GM12878 (cell line): Measurements from ENCODE around the gene KCND3. TPM values are rescaled to one million over a fixed set of nuclear protein-coding genes. Genes with fewer than 3 reads are reported as not detected.

Experiments
- ATAC-seq: fragments of 200-7000 bp; cut with Tn5 transposase; 3 replicates; pipeline ENCODE4 v1.9.1; 2020; ENCODE audit warnings: mild to moderate bottlenecking, moderate library complexity
- BruUV-seq: library from RNA; stranded (reverse); fragments of 400-500 nt; replicated peaks from 2 replicates; lab custom pipeline; 2021; lab: Mats Ljungman, UMichigan
- CTCF ChIA-PET: fragments of 300-600 bp; sonication (Branson Sonifier 250); formaldehyde crosslinking; extraction: SDS; loops from one replicate; lab custom pipeline; 2021; ENCODE audit warnings: inconsistent platforms; lab: Yijun Ruan, JAX
- POLR2A ChIA-PET: fragments of 350-600 bp; formaldehyde crosslinking; extraction: SDS; loops from one replicate; lab custom pipeline; 2021; ENCODE audit warnings: inconsistent platforms; lab: Charles Lee
- RAD21 ChIA-PET: fragments of 300-600 bp; sonication (Branson Sonifier 250); formaldehyde crosslinking; loops from one replicate; lab custom pipeline; 2023; ENCODE audit warnings: antibody characterized with exemption; ENCODE audit not compliant: unreplicated experiment; lab: Charles Lee
- SMC1A ChIA-PET: fragments of 300-600 bp; sonication (Branson Sonifier 250); formaldehyde crosslinking; loops from one replicate; lab custom pipeline; 2023; ENCODE audit not compliant: unreplicated experiment, uncharacterized antibody; lab: Charles Lee
- DNase-seq: peaks from one replicate; pipeline ENCODE4 v3.0.0-alpha.2; 2011; ENCODE audit warnings: low read depth, low spot score
- FAIRE-seq: peaks from 3 replicates; lab custom pipeline; 2011; peaks lifted over from hg19 to GRCh38; lab: Jason Lieb, UNC
- H2AFZ ChIP-seq: 2 replicates; pipeline ENCODE4 v1.6.0; 2011; ENCODE audit warnings: low read depth, low read length, control low read depth; ENCODE audit not compliant: control insufficient read depth
- H3K27ac ChIP-seq: 2 replicates; pipeline ENCODE4 v1.5.1; 2011; ENCODE audit warnings: control low read depth; ENCODE audit not compliant: control insufficient read depth, insufficient read depth
- H3K27me3 ChIP-seq, 2 experiments: replicated peaks in 1 of 2; 2 replicates each; pipeline versions ENCODE4 v1.6.0 to v1.6.1; 2011; ENCODE audit warnings: low read length in 1 of 2; ENCODE audit not compliant: control insufficient read depth in 2 of 2, insufficient read depth in 2 of 2
- H3K36me3 ChIP-seq, 2 experiments: 2 replicates each; pipeline ENCODE4 v1.5.1; 2011; ENCODE audit warnings: low read length in 1 of 2; ENCODE audit not compliant: control insufficient read depth in 2 of 2, insufficient read depth in 2 of 2
- H3K4me1 ChIP-seq: 2 replicates; pipeline ENCODE4 v1.6.1; 2011; ENCODE audit warnings: mild to moderate bottlenecking, low read length, moderate library complexity, mixed read lengths; ENCODE audit not compliant: control insufficient read depth, insufficient read depth
- H3K4me2 ChIP-seq: 2 replicates; pipeline ENCODE4 v1.6.0; 2011; ENCODE audit warnings: control low read depth; ENCODE audit not compliant: control insufficient read depth, insufficient read depth
- H3K4me3 ChIP-seq: fragments of 200-600 bp; sonication (generic); 2 replicates; pipeline ENCODE4 v1.5.1; 2016
- H3K79me2 ChIP-seq: 2 replicates; pipeline ENCODE4 v1.6.0; 2011; ENCODE audit warnings: low read length; ENCODE audit not compliant: control insufficient read depth, insufficient read depth
- H3K9ac ChIP-seq: 2 replicates; pipeline ENCODE4 v1.8.0; 2011; ENCODE audit warnings: low read length, control low read depth, mixed read lengths; ENCODE audit not compliant: control insufficient read depth, insufficient read depth
- H3K9me3 ChIP-seq: replicated peaks from 3 replicates; pipeline ENCODE4 v1.5.1; 2011; ENCODE audit warnings: mild to moderate bottlenecking, low read length; ENCODE audit not compliant: control insufficient read depth, insufficient read depth
- H4K20me1 ChIP-seq: 2 replicates; pipeline ENCODE4 v1.6.0; 2011; ENCODE audit not compliant: control insufficient read depth, insufficient read depth
- BACH1 ChIP-seq: fragments of 450-650 bp; IDR thresholded peaks from 2 replicates; pipeline ENCODE4 v1.6.1; 2017; ENCODE audit warnings: mild to moderate bottlenecking, borderline replicate concordance
- BMI1 ChIP-seq: fragments of 450-650 bp; IDR thresholded peaks from 2 replicates; pipeline ENCODE4 v1.6.1; 2016; ENCODE audit warnings: mild to moderate bottlenecking, moderate library complexity, borderline replicate concordance
- BRCA1 ChIP-seq: IDR thresholded peaks from 2 replicates; pipeline ENCODE4 v1.6.1; 2011; ENCODE audit warnings: low read depth, low read length, improper control_type of control experiment
- EZH2 ChIP-seq: IDR thresholded peaks from 2 replicates; pipeline ENCODE4 v1.6.1; 2012; ENCODE audit warnings: low read depth, mild to moderate bottlenecking, control low read depth, inconsistent platforms, low read length, borderline replicate concordance; ENCODE audit not compliant: control insufficient read depth
- GATAD2B ChIP-seq: fragments of 450-650 bp; conservative IDR thresholded peaks from 2 replicates; pipeline ENCODE4 v1.6.1; 2017; ENCODE audit warnings: low read depth, mild to moderate bottlenecking, moderate library complexity
- PML ChIP-seq: IDR thresholded peaks from 2 replicates; pipeline ENCODE4 v1.6.1; 2012; ENCODE audit warnings: low read length, inconsistent platforms
- RAD51 ChIP-seq: fragments of 450-650 bp; IDR thresholded peaks from 2 replicates; pipeline ENCODE4 v1.6.1; 2016; ENCODE audit warnings: moderate library complexity, mild to moderate bottlenecking, inconsistent platforms
- TAF1 ChIP-seq: IDR thresholded peaks from 2 replicates; pipeline ENCODE4 v1.6.1; 2011; ENCODE audit warnings: mild to moderate bottlenecking, low read depth, low read length, borderline replicate concordance
- TCF3 ChIP-seq: IDR thresholded peaks from 2 replicates; pipeline ENCODE4 v1.6.1; 2012; ENCODE audit warnings: low read depth, mild to moderate bottlenecking, low read length, borderline replicate concordance; ENCODE audit not compliant: insufficient read depth
- YBX1 ChIP-seq: fragments of 450-650 bp; IDR thresholded peaks from 2 replicates; pipeline ENCODE4 v1.6.1; 2016; ENCODE audit warnings: antibody characterized with exemption
- ZNF217 ChIP-seq: fragments of 450-650 bp; IDR thresholded peaks from 2 replicates; pipeline ENCODE4 v1.6.1; 2017; ENCODE audit warnings: antibody characterized with exemption, mild to moderate bottlenecking
- ZSCAN29 ChIP-seq: fragments of 450-650 bp; IDR thresholded peaks from 2 replicates; pipeline ENCODE4 v1.6.1; 2017; ENCODE audit warnings: mild to moderate bottlenecking, moderate library complexity
- WGBS: methylation state at CpG from one replicate; pipeline ENCODE4 v1.1.6; 2016; ENCODE audit warnings: low lambda C conversion rate; ENCODE audit not compliant: insufficient replicate concordance, insufficient coverage; ENCODE audit errors: missing lambda C conversion rate; 5-methylcytosine and 5-hydroxymethylcytosine counted together
- in situ Hi-C: fragments of 300-500 bp; cut with MboI; formaldehyde crosslinking; loops from 9 replicates; pipeline ENCODE4 v1.14.3; 2018; ENCODE audit warnings: mixed read lengths
- intact Hi-C: fragments of 100-400 bp; cut with micrococcal nuclease; formaldehyde crosslinking; loops from one replicate; pipeline ENCODE4 v1.14.2; 2022; ENCODE audit not compliant: unreplicated experiment
- polyA plus RNA-seq, 11 experiments: library from polyadenylated mRNA; depleted of rRNA in 4 of 11; unstranded in 6 of 11; stranded (reverse) in 5 of 11; fragments of >200 nt; fragmentation: Nextera tagmentation in 4 of 11; fragmentation: Illumina TruSeq in 1 of 11; extraction: Ambion mirVana in 4 of 11; extraction: Trizol in 1 of 11; gene quantifications; 1 replicate in 1 of 11; 2 replicates in 10 of 11; pipeline versions ENCODE4 v1.2.1 to v1.2.3, GENCODE V29; 2011 to 2016; ENCODE audit warnings: inconsistent platforms in 2 of 11, missing spikeins in 2 of 11, low read depth in 1 of 11
- total RNA-seq, 4 experiments: library from RNA; depleted of rRNA in 3 of 4; stranded (reverse); fragments of >200 nt in 3 of 4; fragmentation: Illumina TruSeq in 1 of 4; extraction: Trizol in 1 of 4; gene quantifications; 2 replicates each; pipeline versions ENCODE4 v1.2.1 to v1.2.3, GENCODE V29; 2013 to 2021
- TF ChIP-seq, protein P1 (sequence below): IDR thresholded peaks from 2 replicates; pipeline ENCODE4 v1.6.1; 2012; ENCODE audit warnings: low read depth, low read length, improper control_type of control experiment
- TF ChIP-seq, protein P2 (sequence below): fragments of 450-650 bp; conservative IDR thresholded peaks from 2 replicates; pipeline ENCODE4 v1.6.1; 2017; ENCODE audit warnings: mild to moderate bottlenecking, moderate library complexity
- TF ChIP-seq, protein P3 (sequence below): fragments of 150-350 bp; IDR thresholded peaks from 2 replicates; pipeline ENCODE4 v1.6.1; 2016; ENCODE audit warnings: low read depth, low read length
- TF ChIP-seq, protein P4 (sequence below): IDR thresholded peaks from 2 replicates; pipeline ENCODE4 v1.6.1; 2011; ENCODE audit warnings: borderline replicate concordance, low read depth, mild to moderate bottlenecking, moderate library complexity, mixed read lengths, low read length; ENCODE audit not compliant: insufficient read depth; ENCODE audit errors: extremely low read length

Gene KCND3
- total and polyA plus RNA-seq, 10 of the 15 experiments (the other 5 are each of a cell fraction or from before 2014, with no cell fraction given) = 0.02 TPM; not detected in 9

DNA sequence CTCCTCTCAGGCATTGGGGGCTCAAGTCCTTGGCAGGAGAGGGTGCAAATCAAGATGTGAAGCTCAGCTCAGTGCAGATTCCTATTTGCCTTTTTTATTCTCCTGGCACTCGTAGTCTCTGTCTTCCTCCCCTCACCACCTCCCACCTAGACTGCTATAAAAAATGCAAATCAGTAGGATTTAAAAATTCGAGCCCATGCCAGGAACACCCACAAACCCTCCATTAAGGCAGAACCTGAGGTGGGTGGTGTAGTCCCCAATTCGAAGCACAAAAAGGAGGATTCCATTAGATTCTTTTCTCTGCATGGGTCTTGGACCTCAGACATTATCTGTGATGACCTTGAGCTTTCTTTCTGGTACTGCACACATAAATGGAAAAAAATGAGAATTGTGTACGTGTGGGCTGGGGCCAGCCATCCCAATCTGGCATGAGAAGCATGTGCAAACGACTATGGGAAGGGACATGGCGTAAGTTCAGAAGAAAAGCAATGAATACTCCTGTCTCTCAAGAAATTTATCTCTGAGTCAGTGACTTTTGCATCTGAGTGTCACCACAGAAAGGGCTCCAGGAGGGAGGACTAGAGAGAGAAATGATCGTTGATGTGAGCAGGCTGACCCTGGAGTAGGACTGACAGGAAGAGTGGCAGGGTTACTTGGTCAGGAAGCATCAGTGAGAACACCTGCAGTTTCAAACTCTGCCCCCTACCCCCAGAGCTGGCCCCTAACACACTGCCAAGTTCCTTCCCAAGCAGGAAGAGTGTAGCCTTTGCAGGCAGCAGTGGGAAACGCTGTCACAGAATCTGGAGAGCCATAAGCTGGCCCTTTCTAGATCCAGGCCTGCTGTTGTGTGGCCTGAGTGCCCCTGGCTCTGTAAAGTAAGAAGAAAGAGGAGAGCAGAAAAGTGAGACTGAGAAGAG, 252.0 kb downstream of the KCND3 start:
- ATAC-seq = no peak
- BruUV-seq = no TSS peak
- ChIA-PET SMC1A (interaction anchor here (1.1 to 4.8 kb wide), 13 partner anchors 10 to 289 kb away, joined by 3 to 31 read pairs (median 5); no protein-coding TSS in a partner anchor), POLR2A (interaction anchor here (0.6 to 2.2 kb wide), 8 partner anchors 14 to 229 kb away, joined by 3 to 6 read pairs (median 3); partner anchors contain the start of gene RAP1A), RAD21 (interaction anchor here (0.7 to 3.9 kb wide), 13 partner anchors 10 to 256 kb away, joined by 3 to 26 read pairs (median 4); no protein-coding TSS in a partner anchor), CTCF (interaction anchor here (0.8 to 12.7 kb wide), 11 partner anchors 8 to 255 kb away, joined by 3 to 135 read pairs (median 6); no protein-coding TSS in a partner anchor)
- DNase-seq = no peak
- no peaks in the 10 kb centered on the region for H3K36me3 ChIP-seq
- peaks cover 0 to 6% of the 10 kb centered on the region in 2 experiments; a peak in 2 of 4 replicates for H3K27me3 ChIP-seq
- no peaks in the 10 kb centered on the region for H4K20me1 ChIP-seq
- H3K79me2 ChIP-seq = no peaks in the 10 kb centered on the region
- no peak overlapping the region for H3K9ac ChIP-seq
- peak overlapping the region; percentile 100 for H3K4me2 ChIP-seq
- peak overlapping the region; percentile 86 for H3K4me3 ChIP-seq
- 63% methylated on average over 8 of the region's 8 CpGs for whole genome bisulfite sequencing
- no peak overlapping the region; the same call in 1 of the 2 replicates for H2AFZ ChIP-seq
- in situ Hi-C loops (no loop called here), intact Hi-C loops (no loop called here)
- peak; percentile 64 for FAIRE-seq
- H3K9me3 ChIP-seq = no peaks in the 10 kb centered on the region
- no peak overlapping the region for H3K27ac ChIP-seq
- peaks cover 11% of the 10 kb centered on the region for H3K4me1 ChIP-seq
- TF ChIP-seq, protein P1, sequence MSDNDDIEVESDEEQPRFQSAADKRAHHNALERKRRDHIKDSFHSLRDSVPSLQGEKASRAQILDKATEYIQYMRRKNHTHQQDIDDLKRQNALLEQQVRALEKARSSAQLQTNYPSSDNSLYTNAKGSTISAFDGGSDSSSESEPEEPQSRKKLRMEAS = no peak
- TF ChIP-seq TAF1 (no peak), YBX1 (no peak), ZSCAN29 (no peak), ZNF217 (no peak), TCF3 (no peak), BRCA1 (no peak), BACH1 (no peak), PML (no peak), GATAD2B (no peak), RAD51 (no peak), EZH2 (no peak), BMI1 (no peak)
- TF ChIP-seq, protein P2, sequence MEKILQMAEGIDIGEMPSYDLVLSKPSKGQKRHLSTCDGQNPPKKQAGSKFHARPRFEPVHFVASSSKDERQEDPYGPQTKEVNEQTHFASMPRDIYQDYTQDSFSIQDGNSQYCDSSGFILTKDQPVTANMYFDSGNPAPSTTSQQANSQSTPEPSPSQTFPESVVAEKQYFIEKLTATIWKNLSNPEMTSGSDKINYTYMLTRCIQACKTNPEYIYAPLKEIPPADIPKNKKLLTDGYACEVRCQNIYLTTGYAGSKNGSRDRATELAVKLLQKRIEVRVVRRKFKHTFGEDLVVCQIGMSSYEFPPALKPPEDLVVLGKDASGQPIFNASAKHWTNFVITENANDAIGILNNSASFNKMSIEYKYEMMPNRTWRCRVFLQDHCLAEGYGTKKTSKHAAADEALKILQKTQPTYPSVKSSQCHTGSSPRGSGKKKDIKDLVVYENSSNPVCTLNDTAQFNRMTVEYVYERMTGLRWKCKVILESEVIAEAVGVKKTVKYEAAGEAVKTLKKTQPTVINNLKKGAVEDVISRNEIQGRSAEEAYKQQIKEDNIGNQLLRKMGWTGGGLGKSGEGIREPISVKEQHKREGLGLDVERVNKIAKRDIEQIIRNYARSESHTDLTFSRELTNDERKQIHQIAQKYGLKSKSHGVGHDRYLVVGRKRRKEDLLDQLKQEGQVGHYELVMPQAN = no peak
- TF ChIP-seq, protein P3, sequence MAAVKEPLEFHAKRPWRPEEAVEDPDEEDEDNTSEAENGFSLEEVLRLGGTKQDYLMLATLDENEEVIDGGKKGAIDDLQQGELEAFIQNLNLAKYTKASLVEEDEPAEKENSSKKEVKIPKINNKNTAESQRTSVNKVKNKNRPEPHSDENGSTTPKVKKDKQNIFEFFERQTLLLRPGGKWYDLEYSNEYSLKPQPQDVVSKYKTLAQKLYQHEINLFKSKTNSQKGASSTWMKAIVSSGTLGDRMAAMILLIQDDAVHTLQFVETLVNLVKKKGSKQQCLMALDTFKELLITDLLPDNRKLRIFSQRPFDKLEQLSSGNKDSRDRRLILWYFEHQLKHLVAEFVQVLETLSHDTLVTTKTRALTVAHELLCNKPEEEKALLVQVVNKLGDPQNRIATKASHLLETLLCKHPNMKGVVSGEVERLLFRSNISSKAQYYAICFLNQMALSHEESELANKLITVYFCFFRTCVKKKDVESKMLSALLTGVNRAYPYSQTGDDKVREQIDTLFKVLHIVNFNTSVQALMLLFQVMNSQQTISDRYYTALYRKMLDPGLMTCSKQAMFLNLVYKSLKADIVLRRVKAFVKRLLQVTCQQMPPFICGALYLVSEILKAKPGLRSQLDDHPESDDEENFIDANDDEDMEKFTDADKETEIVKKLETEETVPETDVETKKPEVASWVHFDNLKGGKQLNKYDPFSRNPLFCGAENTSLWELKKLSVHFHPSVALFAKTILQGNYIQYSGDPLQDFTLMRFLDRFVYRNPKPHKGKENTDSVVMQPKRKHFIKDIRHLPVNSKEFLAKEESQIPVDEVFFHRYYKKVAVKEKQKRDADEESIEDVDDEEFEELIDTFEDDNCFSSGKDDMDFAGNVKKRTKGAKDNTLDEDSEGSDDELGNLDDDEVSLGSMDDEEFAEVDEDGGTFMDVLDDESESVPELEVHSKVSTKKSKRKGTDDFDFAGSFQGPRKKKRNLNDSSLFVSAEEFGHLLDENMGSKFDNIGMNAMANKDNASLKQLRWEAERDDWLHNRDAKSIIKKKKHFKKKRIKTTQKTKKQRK = no peak
- TF ChIP-seq, protein P4, sequence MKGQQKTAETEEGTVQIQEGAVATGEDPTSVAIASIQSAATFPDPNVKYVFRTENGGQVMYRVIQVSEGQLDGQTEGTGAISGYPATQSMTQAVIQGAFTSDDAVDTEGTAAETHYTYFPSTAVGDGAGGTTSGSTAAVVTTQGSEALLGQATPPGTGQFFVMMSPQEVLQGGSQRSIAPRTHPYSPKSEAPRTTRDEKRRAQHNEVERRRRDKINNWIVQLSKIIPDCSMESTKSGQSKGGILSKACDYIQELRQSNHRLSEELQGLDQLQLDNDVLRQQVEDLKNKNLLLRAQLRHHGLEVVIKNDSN = no peak
